HUES64 (cell line): ENCODE data around the gene ZFHX2.

Experiments
- H3K27ac ChIP-seq: 2 replicates; pipeline ENCODE4 v1.7.0; 2013; ENCODE audit warnings: low read depth, low read length, inconsistent platforms
- H3K27me3 ChIP-seq: 2 replicates; pipeline ENCODE4 v1.6.1; 2013; ENCODE audit warnings: mild to moderate bottlenecking, low read length; ENCODE audit not compliant: insufficient read depth
- H3K36me3 ChIP-seq: 2 replicates; pipeline ENCODE4 v1.6.1; 2013; ENCODE audit warnings: mild to moderate bottlenecking, low read length; ENCODE audit not compliant: insufficient read depth
- H3K4me1 ChIP-seq: 2 replicates; pipeline ENCODE4 v1.6.1; 2013; ENCODE audit warnings: mild to moderate bottlenecking, low read length, moderate library complexity; ENCODE audit not compliant: insufficient read depth
- H3K4me3 ChIP-seq: 2 replicates; pipeline ENCODE4 v1.5.1; 2013; ENCODE audit warnings: mild to moderate bottlenecking, low read length, moderate library complexity
- H3K9ac ChIP-seq: 2 replicates; pipeline ENCODE4 v1.6.1; 2013; ENCODE audit warnings: mild to moderate bottlenecking, low read depth, low read length
- H3K9me3 ChIP-seq: 2 replicates; pipeline ENCODE4 v1.6.1; 2013; ENCODE audit warnings: low read depth, low read length; ENCODE audit not compliant: insufficient read depth
- WGBS: fragments of 150-250, 120-280 bp; methylation state at CpG from one replicate; pipeline ENCODE4 v1.1.7; 2013; ENCODE audit warnings: missing lambda C conversion rate; 5-methylcytosine and 5-hydroxymethylcytosine counted together

The ZFHX2 gene

DNA sequence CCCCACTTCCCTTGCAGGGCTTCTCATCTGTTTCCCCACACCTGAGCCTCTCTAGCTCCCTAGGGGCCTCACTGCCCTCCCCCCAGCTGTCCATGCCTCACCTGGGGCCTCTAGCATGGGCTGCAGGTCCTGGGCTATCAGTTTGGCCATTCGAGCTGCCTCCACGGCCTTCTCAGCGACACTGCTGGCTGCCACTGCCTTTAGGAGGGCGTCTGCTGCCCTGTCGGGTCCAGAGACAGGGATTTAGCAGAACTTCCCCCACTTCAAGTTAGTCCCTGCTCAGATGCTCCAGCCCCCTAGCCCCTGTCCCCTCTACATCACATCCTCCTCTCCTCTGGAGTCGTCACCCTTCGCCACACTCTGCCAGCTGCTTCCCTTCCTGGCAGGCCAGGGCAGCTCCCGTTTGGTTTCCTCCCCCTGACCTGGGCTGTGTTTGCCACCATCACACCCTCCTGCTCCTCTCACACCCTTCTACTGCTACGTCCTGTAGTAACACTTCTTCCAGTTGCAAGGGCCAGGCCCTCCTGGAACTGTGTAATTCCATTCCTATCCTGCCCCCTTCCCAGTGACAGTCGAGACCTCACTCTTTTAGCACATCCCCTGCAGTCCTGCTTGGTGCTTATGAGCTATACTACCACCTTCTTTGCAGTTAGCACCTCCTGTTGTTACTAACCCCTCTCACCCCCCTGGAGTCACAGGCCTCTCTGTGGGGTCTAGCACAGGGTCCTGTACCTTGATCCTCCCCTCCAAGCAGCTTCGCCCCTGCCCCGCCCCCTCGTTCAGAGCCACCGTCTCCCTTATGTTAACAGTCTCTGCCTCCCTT is 20.3 kb upstream of the ZFHX2 start:
- H3K9ac ChIP-seq = no peak overlapping the region
- 83% methylated on average over 14 of the region's 14 CpGs for WGBS
- H3K27ac ChIP-seq = no peak overlapping the region
- H3K27me3 ChIP-seq = peaks cover 23% of the 10 kb centered on the region
- peaks cover 25% of the 10 kb centered on the region for H3K4me1 ChIP-seq
- H3K9me3 ChIP-seq = no peaks in the 10 kb centered on the region
- H3K4me3 ChIP-seq = no peak overlapping the region
- H3K36me3 ChIP-seq = no peaks in the 10 kb centered on the region

DNA sequence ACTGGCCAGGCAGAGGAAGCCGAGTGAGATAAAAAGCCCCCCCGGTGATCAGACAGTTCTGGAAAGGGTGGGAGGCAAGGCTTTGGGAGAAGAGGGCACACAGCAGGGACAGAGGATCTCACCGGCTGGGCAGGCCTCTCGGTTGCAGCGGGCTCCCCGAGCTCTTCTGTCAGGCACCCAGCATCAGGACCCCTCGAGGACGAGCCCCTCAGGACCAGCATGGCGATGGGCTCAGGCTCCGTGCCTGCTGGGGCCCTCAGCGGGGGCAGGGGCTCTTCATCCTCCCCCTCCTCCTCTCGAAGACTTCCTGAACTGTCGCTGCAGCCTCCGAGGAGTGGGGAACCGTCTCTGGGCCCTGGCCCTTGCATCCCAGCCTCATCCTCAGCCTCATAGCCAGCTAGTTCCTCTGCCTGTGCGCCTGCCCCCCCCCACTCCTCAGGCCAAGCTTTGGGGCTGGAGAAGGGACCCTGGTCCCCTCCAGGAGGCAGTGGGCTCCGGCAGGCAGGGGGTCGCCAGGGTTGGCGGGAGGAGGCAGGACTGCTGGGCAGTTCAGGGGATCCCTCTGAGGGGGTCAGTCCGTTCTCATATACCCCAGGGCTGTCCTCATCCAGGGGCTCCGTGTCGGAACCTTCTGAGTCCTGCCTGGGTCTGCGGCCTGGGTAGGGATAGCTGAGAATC is 19.4 kb upstream of the ZFHX2 start:
- H3K4me3 ChIP-seq = no peak overlapping the region
- H3K27me3 ChIP-seq = peaks cover 13% of the 10 kb centered on the region
- H3K9ac ChIP-seq = no peak overlapping the region
- peaks cover 29% of the 10 kb centered on the region for H3K4me1 ChIP-seq
- no peaks in the 10 kb centered on the region for H3K9me3 ChIP-seq
- 91% methylated on average over 23 of the region's 23 CpGs for WGBS
- H3K27ac ChIP-seq = no peak overlapping the region
- peaks cover 1% of the 10 kb centered on the region; the same call in 1 of the 2 replicates for H3K36me3 ChIP-seq

- peak overlapping the region; percentile 35; the same call in 1 of the 2 replicates for H3K27ac ChIP-seq
- no peak overlapping the region for H3K9ac ChIP-seq
Observed at GRCh38 chr14:23569443-23570151, 18.0 kb upstream of the ZFHX2 start.

DNA sequence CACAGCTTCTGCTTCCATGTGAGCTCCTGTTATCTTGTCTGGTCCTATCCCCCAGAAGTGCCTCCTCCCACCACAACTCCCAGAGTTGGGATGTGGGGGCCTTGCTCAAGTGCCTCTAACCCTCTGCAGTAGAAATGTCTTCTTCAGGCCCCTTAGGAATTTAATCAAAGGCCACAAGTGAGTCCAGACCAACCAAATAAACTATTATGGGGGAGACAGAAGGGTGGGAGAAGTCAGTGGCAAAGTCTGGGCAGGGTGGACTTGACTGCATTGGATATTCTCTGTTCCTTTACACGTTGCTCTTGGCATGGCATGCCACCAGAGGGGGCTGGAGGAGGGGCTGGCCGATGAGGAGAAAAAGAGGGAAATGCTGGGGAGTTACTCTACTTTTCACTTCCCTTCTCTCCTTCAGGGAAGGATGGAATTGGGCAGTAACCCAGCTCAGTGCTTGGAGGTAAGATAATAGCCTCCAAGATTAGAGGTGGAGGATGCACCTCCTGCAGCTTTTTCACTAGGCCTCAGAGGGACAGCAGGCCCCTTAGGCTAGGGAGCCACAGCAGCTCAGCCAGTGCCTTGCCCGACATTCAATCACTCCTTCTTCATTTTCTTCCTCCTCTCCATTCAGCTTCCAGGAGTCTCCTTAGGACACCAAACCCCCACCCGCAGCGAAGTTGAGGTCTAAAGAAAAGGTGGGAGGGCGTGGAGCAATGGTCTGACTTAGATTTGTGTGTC is 17.2 kb upstream of the ZFHX2 start:
- Histone ChIP-seq H3K27ac (no peak overlapping the region), H3K4me1 (peaks cover 29% of the 10 kb centered on the region), H3K4me3 (no peak overlapping the region), H3K9ac (no peak overlapping the region), H3K36me3 (peaks cover 23% of the 10 kb centered on the region), H3K9me3 (no peaks in the 10 kb centered on the region), H3K27me3 (no peaks in the 10 kb centered on the region)
- 35% methylated on average over 3 of the region's 6 CpGs for WGBS

More at GRCh38 chr14:23569443-23570151, 18.0 kb upstream of the ZFHX2 start:
- Histone ChIP-seq H3K9me3 (no peaks in the 10 kb centered on the region), H3K4me1 (peaks cover 29% of the 10 kb centered on the region), H3K36me3 (peaks cover 15% of the 10 kb centered on the region), H3K27me3 (no peaks in the 10 kb centered on the region), H3K4me3 (no peak overlapping the region)
- whole genome bisulfite sequencing = 68% methylated on average over 6 of the region's 7 CpGs

DNA sequence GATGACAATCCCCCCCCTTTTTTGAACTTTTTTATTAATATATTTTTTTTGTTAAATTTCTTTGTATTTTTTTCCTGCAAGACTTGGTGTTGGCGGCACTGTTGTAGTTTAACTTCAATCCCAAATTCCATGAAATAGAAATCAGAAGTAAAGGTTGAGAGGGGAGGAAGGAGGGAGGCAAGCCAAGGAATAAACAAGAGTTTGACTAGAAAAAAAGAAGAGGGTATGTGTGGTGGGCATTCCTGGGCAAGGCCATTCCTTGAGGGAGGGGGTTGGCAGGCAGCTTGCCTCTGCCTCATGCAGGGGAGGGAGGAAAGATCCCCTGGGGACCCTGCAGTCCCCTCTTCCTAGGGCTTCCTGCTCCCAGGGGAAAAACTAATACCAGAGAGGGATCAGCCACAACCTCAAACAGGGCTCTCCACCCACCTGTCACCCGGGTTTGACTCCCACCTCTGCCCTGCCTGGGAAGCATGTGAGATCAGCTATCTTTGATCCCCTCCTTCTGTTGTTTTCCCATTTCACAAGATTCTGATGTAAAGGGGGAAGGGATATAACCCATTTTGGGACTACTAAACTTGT is 16.5 kb upstream of the ZFHX2 start:
- no peaks in the 10 kb centered on the region for H3K9me3 ChIP-seq
- H3K4me1 ChIP-seq = peaks cover 28% of the 10 kb centered on the region
- no peak overlapping the region for H3K9ac ChIP-seq
- peaks cover 28% of the 10 kb centered on the region for H3K36me3 ChIP-seq
- 71% methylated on average over 1 of the region's 2 CpGs for WGBS
- no peaks in the 10 kb centered on the region for H3K27me3 ChIP-seq
- H3K27ac ChIP-seq = no peak overlapping the region
- H3K4me3 ChIP-seq = peak overlapping the region; percentile 84

GRCh38 chr14:23567186-23568020 is 15.8 kb upstream of the ZFHX2 start, which contains the start of gene AP1G2:
AP1G2 (minus strand) TSS chr14:23567791; CDS start chr14:23567314, 477 bp downstream.
- peaks cover 23% of the 10 kb centered on the region for H3K4me1 ChIP-seq
- no peaks in the 10 kb centered on the region for H3K9me3 ChIP-seq
- WGBS = under 1% methylated on average over 52 of the region's 53 CpGs
- H3K4me3 ChIP-seq = peak within 1 kb of the TSS; percentile 84
- no peaks in the 10 kb centered on the region for H3K27me3 ChIP-seq
- H3K27ac ChIP-seq = peak within 1 kb of the TSS; percentile 53; the same call in 1 of the 2 replicates
- H3K9ac ChIP-seq = peak within 1 kb of the TSS; percentile 72
- peaks cover 34% of the 10 kb centered on the region for H3K36me3 ChIP-seq

DNA sequence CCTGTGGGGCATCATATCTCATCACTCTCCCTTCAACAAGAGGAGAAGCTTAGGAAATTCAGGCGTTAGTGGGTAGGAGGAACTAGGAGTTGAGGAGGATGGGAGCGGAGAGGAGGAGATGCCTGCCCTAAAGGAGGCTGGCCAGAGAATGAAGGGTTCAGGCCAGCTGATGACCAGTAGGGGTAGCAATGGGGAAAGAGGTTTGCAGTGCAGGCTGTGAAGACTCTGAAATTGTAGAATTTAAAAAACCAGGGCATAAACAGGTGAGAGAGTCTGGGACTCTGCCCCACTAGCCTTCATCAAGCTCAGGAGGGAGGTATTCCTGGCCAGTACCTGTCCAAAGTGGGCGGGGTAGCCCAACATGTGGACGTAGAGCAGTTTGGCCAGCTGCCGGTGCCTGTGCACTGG is 15.2 kb upstream of the ZFHX2 start:
- Histone ChIP-seq H3K9me3 (no peaks in the 10 kb centered on the region), H3K4me3 (peak overlapping the region; percentile 84), H3K9ac (peak overlapping the region; percentile 72), H3K36me3 (peaks cover 40% of the 10 kb centered on the region), H3K4me1 (peaks cover 23% of the 10 kb centered on the region), H3K27me3 (no peaks in the 10 kb centered on the region), H3K27ac (peak overlapping the region; percentile 37; the same call in 1 of the 2 replicates)
- whole genome bisulfite sequencing = 34% methylated on average over 5 of the region's 5 CpGs

GRCh38 chr14:23566112-23566777 is 14.7 kb upstream of the ZFHX2 start:
- peaks cover 23% of the 10 kb centered on the region for H3K4me1 ChIP-seq
- peaks cover 45% of the 10 kb centered on the region for H3K36me3 ChIP-seq
- no peaks in the 10 kb centered on the region for H3K27me3 ChIP-seq
- H3K4me3 ChIP-seq = peak overlapping the region; percentile 84
- no peaks in the 10 kb centered on the region for H3K9me3 ChIP-seq
- peak overlapping the region; percentile 72; the same call in 1 of the 2 replicates for H3K9ac ChIP-seq
- 95% methylated on average over 10 of the region's 10 CpGs for WGBS
- no peak overlapping the region for H3K27ac ChIP-seq

DNA sequence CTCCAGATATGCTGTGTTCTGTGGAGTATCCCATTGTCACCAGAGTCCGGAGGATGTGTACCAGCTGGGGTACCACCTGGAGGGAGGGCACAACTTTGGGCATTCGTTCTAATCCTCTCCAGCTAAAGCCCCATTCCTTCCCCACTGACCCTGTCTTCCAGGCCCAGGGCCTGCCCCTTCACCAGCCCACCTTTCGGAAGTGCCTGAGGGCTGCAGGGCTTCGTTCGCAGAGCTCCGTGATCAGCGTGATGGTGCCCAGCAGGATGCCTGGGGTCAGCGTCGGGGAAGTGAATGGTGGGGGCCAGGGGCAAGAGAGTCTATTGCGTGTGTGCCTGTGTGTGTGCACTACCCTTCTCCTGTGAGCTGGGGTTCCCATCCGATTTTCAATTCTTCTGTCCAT is 14.1 kb upstream of the ZFHX2 start:
- H3K9ac ChIP-seq = no peak overlapping the region
- peaks cover 23% of the 10 kb centered on the region for H3K4me1 ChIP-seq
- no peak overlapping the region for H3K27ac ChIP-seq
- peaks cover 52% of the 10 kb centered on the region for H3K36me3 ChIP-seq
- H3K27me3 ChIP-seq = no peaks in the 10 kb centered on the region
- 92% methylated on average over 11 of the region's 11 CpGs for WGBS
- no peak overlapping the region for H3K4me3 ChIP-seq
- no peaks in the 10 kb centered on the region for H3K9me3 ChIP-seq
